GM19372 (cell line): ENCODE results near the gene FHIP1B.
A peak's percentile ranks its signal among the peaks of the same experiment; 100 is the strongest.

Source experiments
- ATAC-seq: cut with Tn5 transposase; IDR thresholded peaks from one replicate; pipeline ENCODE4 v1.9.1; 2021; ENCODE audit warnings: mild to moderate bottlenecking, low read depth, moderate library complexity; ENCODE audit not compliant: unreplicated experiment

Gene FHIP1B

GRCh38 chr11:6203327-6203726, 31.1 kb downstream of the FHIP1B start:
- peak; percentile 67 for ATAC-seq

DNA sequence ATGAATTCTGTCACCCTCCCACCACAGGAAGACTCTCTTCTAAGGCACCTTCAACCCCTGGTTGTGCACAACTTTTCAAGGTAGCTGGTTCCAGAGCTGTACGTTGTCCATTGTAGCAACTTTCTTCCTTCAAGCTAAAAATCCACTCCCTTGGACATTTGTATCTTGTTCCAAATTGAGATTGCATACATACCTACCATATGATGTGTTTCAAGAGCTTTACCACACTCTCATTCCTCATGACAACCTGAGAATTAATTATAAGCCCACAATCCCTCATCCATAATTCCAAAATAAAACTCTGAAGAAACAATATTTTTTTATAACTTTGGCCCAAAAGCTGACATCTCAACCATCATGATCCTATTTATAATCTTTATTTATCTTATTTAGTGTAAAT, 32.4 kb downstream of the FHIP1B start:
- no peak for ATAC-seq

- ATAC-seq: no peak
These were observed 33.0 kb downstream of the FHIP1B start for GRCh38 chr11:6201481-6201880.

- ATAC-seq: no peak
These were observed 33.5 kb downstream of the FHIP1B start for GRCh38 chr11:6200975-6201374.

GRCh38 chr11:6199174-6199810, 35.1 kb downstream of the FHIP1B start, which contains the start of gene OR52W1:
Gene OR52W1, plus strand, starts transcription at chr11:6199224. Its CDS starts 0 bp downstream, at chr11:6199224.
- ATAC-seq: no peak

DNA sequence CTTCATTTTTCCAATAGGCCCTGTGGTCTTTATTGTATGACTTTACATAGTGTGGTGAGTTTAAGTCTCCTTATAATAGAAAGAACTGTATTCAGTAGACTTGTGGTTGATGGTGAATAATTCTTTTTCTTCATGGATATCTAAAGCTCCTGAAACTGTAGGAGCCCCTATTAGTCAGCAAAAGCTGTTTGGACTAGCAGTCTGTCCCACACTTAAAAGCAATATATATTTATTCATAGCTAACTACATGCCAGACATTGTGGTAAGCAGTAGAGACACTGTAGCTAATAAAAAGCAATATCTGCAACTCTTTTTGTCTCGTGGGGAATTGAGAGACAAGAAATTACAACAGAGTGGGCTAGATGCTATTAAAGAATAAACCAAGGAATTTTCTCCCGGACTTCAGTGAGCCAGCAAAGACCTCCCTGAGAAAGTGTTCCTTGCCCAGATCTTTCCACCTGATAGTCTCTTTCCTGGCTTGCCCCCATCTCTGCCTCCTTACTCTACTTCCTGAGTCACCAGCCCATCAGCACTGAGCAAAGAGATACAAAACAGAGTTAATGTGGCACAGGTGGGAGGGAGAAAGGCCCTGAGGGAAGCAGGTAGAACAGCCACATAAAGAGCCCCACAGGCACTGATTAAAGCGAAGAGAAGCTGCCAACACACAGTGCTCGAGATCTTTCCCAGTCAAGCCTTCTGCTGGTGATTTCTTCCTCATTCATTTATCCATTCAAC, 36.8 kb downstream of the FHIP1B start:
- ATAC-seq: no peak

DNA sequence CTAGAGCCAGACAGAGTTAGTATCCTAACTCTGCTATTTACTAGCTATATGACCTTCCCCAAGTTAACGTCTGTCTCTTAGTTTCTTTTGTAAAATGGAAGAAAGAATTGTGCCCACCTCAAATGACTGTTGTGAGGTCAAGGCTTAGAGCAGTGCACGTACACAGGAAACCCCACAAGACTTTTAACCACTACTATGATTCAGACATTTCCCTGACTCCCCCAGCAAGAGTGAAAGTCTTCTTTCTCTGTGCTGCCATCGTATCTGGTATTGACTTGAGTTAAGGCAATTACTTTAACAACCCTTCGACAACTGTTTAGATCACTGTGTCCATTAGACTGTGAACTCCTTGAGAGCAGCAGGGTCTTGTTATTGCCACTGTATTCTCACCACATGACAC, 38.0 kb downstream of the FHIP1B start:
- no peak for ATAC-seq

GRCh38 chr11:6194065-6194581, 40.3 kb downstream of the FHIP1B start:
- ATAC-seq: no peak

- no peak for ATAC-seq
These were observed 42.7 kb downstream of the FHIP1B start for GRCh38 chr11:6191742-6192141.

DNA sequence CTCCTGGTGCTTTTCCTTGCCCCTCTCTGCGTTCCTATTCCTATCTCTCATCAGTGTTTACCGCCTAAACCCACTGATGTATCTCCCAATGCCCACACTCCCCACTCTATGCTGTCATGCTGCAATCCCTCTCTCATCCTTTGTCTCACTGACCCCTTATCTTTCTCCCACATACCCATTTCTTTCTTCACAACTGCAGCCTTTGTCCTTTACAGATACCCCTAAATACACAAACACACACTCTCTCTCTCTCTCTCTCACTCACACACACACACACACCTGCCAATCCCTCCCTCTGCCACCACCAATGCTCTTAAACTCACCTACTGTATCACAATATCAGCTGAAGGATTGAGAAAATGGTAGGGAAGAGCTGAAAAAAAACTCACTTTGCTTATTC, 59.0 kb downstream of the FHIP1B start:
- ATAC-seq: no peak

- no peak for ATAC-seq
These were observed 64.2 kb downstream of the FHIP1B start, which contains the start of gene OR52B2 for GRCh38 chr11:6170226-6170625. Gene OR52B2, minus strand, starts transcription at chr11:6170326. Its CDS starts 0 bp downstream, at chr11:6170326.
